Activated T-cell treated with anti-CD3 and anti-CD28 coated beads for 4 hours (primary cell): Measurements from ENCODE around the gene STARD13.

Experiments
- DNase-seq: peaks from one replicate; pipeline ENCODE4 v3.0.0-alpha.2; 2020

STARD13 gene

DNA sequence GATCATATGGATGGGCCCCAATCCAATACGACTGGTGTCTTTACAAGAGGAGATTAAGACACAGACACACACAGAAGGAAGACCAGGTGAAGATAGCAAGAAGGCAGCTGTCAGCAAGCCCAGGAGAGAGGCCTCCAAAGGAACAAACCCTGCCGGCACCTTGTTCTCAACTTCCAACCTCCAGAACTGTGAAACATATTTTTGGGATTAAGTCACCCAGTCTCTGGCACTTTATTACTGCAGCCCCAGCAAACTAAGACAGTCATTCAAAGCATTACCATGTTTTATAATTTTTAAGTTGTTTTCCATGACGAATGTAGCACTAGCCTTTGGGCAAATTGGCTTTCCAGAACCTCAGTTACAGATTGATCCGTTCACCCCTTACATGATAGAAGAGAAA, 11.3 kb downstream of the STARD13 start:
- DNase-seq, result no peak

DNA sequence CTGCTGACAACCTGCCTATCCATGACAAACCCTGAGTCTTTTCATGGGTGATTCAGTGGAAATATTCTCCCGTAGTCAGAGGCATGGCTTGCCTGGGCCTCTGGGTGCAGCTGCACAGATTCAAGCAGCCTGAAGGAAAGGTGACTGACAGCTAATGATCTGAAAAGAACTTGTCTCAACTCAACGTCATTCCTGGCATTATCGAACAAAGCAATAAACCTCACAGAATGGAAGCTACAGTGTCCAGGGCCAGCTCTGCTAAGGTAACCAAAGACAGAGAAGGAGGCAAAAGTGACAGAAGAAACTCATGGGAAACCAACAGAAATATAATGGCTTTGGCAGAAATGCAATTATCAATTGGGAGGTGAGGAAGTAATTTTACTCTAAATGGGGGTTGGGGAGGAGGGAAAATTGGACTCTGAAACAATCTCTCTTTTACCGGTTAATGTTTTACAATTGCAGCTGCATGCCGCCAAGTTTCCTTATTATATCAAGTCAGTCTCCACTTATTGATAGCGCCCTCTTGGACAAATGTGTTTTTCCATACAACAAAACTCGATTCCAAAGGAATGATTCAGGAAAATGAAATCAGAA, 12.9 kb downstream of the STARD13 start:
- no peak for DNase-seq

DNA sequence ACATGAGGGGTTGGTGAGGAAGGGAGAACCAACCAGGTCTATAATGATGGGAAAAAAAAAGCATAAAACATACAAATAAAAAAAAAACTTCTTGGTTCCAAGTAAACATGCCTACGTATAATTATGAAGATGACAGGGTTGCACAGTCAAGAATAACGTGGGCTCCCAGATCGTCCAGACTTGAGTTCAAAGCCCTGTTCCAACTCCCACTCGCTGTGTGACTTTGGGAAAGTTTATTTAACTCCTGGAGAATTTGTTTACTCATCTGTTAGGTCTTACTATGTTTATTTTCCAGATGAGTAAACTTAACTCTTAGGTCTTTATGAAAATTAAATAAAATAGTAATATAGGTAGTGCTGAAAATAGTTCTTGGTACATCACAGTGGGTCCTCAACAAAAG, 13.8 kb downstream of the STARD13 start:
- DNase-seq, result no peak

DNA sequence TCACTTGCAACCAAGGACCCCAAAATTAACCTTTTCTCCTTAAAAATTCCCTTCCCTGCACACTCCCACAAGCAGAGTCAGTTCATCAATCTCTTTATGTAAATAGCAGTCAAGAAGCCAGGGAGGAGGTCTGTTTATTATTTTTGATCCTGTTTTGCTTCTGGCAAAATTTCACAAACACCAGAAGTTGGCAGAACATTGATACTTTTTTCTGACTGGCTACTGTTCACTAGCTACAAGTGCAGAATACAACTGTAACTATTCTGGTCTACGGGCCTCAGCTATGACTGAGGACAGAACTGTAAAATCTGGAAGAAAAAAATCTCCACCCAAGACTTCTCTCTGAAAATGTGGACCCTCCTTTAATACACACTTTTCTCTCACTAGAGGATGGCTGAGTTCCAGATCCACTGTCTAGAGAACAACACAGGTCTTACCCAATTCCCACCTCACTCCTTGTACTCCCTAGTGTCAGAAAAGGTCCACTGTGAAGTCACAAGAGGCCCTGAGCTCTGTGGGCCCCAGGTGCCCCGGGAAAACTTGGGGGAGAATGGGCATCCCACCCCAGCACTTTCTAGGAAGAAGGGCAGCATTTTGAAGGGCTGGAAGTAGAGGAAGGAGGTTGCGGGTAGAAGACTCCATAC, 14.5 kb downstream of the STARD13 start:
- DNase-seq, result no peak

DNA sequence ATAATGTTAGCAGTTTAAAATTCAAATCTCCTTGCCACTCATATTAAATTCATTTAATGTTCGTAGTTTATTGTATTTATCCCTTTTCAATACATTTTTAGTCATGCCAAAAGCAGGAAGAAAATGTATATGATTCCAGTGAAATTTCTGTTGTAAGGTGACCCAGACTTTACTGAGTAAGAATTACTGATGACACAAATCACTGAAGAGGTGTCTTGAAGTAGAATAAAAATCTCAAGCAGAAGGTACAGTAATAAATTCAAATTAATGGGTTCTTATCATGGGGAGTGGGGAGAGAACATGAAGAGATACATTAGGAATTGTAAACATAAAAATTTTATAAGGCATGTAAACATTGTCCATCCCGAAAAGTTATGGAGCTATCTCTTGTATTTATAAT, 19.9 kb downstream of the STARD13 start:
- no peak for DNase-seq

DNA sequence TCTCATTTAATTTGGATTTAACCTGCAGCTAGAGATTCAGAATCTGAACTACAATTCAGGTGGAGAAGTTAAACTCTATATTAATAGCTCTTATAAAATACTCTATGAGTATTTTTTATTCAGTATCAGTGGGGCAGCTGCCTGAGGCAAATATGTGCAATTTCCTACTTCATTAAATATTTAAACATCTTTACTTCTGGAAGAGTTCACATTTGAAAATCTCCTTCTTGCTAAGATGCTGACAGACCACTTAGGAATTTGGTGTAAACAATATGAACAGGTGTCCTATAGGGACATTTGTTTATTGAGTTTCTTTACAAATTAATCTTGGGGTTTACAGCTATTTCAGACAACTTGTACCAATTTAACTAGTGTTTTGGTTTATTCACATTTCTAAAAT, 20.4 kb downstream of the STARD13 start:
- no peak for DNase-seq

DNA sequence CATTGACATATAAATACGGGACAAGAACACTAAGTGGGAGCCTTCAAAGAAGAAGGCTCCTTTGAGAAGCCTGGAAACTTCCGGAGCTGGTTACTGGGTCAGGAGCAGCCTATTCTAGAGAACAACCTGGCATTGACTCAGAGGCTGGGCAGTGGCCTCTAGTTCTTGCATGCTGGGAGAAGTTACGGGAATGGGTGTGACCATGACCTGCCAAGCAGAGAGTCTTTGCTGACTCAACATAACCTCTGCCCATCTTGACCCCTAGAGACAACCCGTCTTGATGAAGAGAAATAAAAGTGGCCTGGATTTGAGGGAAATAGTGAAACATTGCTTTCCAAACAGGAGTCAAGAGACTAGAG, 21.0 kb downstream of the STARD13 start:
- DNase-seq, result no peak

DNA sequence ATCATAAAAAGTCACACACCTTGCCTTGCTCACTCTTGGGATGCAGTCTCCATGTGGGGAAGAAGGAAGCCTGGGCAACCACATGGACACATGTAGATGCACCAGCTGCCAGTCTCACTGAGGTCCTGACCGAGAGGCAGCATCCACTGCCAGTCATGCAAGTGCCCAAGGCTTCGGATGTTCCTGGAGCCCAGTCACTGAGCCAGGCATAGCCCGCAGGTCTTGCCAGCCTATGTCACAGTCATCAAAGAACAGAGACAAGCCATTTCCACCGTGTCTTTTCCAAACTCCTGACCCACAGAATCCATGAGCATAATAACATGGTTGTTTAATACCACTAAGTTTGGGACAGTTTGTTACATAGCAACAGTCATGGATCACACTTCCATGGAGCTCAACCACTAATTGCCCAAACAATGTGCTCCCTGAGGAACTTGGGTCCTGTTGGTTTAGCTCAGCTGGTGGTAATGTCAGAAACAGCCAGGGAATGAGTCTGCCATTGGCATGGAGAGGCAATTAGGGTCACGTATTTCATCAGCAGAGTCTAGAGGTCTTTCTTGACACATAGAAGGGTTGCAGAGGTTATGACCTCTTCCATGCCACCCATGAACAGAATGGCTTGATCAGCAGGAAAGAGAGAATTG, 21.5 kb downstream of the STARD13 start:
- no peak for DNase-seq

DNA sequence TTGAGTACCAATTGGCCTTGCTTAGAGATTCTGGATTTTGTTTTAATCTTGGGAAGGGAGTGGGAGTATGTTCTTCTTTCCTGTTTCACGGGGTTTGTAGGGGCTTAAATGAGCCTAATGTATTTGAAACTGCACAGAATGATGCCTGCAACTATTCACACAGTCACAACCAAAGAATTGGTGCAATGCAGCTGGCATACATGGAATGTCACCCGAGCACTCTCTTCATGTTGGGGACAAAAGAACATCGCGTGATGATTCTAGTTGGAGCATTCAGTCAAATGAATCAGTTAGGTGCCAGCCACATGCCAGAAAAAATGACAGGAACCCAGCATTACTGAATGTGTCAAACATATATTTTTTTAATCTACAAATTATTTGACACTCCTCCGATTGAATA, 22.1 kb downstream of the STARD13 start:
- DNase-seq, result no peak

DNA sequence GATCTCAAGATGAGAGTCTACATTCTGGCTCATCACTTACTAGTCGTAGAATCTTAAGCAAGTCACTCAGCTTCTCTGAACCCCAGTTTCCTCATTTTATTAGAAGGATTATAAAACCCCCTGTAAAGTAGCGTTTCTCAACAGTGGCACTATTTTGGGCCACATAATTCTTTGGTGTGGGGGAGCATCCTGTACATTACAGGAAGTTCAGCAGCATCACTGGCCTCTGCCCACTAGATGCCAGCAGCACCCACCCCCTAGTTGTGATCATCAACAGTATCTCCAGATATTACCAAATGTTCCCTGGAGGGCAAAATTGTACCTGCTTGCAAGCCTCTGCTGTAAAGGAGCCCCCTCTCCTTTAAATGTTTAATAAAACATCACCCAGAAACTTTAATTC, 22.6 kb downstream of the STARD13 start:
- DNase-seq, result no peak

DNA sequence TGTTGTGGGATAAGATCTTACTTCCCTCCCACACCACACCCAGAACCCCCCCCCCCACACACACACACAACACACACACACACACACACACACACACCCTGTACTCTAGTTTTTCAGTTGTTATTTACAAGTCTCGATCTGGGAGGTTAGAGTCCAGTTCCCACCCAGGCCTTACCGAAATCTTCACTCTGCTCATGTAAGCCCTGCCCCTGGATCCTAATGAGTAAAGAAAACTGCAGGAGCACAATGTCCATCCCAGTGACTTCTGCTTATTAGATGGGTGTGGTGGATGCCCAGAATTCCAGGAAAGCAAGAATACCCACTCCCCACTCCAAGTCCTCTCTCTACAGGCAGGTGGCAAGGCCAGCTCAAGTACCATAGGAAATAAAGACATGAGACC, 23.0 kb downstream of the STARD13 start:
- DNase-seq, result no peak

DNA sequence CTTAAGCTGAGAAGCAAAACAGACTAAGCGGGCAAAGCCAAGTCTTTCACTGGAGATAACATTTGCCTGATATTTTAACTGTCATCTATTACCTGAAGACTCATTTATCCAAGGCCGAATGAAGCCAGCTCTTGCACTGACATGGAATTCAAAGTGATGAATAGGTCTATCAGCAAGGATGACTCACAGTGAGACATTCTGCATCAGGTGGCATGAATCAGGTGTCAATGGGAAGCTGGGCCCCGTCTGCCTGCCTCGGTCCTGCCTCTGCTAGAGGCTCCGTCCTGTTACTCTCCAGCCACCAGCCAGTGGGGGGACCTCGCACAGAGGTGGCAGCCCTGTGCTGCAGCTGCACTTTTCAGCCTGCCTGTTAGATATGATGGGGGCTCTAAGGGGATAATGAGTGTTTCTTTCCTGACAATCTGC, 23.5 kb downstream of the STARD13 start:
- DNase-seq, result no peak

DNA sequence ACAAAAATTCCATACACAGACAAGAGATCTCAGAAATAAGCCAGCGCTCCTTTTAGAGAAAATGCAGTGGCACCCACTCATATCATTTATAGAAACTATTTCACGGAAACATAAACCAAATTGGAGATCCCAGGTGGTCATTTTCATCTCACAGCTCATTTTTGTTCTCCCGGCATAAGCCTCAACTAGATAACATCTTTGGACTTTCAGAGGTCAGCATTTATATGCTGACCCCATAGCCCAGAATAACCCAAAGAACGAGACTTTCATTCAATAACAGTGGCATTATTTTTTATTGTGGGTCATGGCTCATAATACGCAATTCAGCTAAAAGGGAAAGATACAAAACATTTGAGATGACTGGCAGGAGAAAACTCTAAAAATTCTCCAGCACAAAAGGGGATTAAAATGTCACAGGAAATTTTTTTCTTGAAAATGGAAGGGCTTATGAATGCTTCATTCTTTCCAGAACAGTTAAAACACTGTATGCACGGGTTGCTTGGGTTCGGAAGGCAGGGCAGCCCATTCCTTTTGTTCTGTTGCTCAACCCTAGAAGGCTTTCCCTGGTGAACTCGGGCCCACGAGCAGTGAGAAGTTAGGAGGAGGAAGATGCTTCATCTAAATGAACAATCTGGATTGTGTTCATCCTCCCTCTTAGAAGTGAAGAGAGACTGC, 24.0 kb downstream of the STARD13 start:
- no peak for DNase-seq

DNA sequence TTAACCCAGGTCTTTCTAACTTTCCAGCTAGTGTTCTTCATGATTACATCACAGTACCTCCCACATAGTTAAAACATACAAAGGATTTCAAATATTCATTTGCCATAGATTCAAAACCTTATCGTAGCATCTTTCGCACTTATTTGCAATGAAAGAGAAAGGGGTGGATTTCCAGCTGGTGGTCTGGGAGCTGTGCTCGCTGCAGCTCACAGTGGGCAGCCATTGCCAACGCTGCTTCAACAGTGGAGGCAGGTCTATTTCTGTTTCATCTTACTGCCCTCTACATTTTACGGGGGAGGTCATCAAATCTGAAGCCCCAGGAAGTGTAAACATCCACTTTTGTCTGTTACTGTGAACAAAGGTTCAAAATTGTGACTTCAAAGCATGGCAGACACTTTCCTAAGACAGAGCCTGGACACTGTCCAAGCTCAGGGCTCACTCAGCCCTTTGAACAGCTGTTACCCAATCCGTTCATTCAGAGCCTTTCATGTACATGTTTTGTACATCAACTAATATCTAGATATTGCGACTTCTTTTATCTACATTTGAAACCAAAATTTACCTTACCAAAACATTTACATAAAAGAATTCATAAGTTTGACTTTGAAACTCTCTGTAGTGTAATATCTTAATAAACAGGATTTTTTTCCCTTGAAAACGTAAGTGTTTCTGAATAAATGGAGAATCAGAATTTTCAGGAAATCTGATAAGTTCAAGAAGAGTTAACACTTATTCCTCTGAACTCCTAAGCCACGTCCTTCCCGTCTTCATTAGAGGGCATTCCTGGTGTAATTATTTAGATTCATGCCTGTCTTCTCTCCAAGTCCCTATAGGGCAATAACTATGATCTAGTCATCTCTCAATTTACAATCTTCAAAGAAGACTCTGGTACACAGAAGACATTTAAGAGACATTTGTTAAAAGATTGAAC, 25.1 kb downstream of the STARD13 start:
- no peak for DNase-seq

DNA sequence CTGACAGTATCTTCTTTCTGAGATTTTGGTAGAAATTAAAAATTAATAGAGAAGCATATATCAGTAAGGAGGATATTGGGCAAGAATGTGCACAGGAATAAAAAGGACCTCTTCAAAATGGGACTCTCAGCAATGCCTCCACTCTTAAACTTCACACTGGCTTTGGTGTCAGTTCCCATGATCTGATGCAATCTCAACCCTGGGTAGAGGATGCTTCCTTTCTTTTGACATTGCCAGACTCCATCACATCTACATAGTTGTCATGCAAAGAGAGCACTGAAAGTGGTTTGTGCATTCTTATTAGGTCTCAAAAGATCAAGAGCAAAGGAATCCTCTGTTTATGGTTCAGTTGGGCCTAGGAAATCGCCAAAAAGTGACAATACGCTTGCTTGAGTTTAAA, 26.3 kb downstream of the STARD13 start:
- DNase-seq, result no peak

DNA sequence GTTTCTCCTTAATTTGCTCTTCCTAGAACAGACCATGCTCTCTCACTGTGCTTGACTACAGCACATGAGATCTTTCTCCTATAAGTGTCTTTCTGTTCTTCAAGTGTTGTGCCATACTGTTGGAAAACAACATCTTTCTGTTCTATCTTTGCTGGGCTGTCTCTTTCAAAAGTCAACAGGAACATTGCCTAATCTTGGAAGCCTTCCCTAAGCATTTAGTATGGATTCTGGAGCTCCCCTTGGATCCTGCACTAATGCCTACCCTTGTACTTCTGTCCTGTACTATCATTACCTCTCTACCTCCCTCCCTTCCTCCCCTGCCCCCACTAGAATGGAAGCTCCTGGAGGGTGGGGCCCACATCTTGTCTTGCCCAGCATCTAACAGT, 26.8 kb downstream of the STARD13 start:
- no peak for DNase-seq

DNA sequence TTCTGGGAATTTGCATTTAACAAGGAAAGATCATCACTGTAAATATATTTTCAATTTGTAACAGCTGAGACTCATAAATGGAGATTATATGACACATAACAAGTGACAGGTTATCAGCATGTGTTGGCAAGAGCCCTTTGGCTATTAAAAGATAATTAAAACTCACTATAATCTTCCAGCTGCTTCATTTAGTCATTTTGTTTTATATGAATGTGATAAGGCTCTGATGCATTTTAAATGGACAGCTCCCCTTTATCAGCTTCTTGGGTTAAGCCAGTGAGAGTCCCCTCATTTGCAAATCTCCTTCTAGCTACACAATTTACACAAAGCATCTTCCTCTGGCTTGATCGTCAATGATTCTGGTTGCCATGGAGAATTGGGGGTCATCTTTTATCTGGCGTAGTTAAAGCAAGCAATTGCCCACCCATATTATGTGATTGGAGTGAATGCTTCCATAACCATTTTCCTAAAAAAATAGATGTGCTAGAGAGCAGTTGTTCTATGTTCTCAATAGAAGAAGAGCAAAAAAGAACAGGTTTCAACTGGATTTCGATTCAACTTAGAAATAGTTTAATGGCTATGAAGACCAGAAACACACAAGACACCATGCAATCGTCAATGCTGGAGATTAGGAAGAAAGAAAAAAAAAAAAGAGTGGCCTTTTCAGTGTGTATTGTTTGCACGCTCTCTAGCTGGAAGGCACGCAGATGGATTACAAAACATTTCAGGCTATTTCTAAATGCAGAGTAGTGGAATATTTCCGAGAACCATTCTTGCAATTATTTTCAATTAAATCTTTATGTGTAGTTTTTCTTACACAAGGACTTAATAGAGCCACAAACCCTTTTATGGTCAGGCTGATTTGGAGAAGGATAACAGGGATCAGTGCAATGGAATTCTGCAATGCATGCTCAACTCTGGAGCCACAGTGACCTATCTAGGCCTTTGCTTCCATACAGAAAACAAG, 27.4 kb downstream of the STARD13 start:
- DNase-seq, result no peak

DNA sequence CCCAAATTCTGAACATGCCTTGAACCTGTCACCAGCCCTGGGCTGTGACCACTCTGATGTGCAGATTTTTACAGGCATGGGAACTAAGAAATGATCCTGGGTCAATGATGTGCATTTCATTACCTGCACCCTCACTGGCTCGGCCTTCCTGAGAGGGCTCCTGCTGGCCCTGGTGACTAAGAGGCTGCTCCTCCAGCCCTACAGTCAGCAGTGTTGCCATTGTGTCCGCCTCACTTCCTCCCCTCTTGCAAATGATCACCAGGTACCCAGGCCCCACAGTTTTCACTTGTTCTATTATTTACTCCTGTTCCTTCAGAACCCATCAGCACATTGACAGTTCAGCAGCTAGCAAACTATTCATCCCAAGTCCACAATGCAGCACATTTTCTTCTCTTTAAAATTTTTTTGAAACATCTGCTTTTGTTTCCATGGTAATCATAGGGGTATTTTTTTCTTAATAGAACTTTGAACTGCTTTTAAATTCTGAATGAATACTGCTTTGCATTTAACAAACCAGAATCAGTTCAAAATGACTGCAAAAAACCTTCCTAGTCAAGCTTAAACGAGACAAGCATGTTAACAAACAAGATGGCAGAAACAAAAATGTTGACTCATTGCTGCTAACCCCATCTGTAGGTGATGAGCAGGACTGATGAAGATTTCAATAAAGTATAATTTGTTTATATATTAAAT, 29.3 kb downstream of the STARD13 start:
- DNase-seq, result no peak

DNA sequence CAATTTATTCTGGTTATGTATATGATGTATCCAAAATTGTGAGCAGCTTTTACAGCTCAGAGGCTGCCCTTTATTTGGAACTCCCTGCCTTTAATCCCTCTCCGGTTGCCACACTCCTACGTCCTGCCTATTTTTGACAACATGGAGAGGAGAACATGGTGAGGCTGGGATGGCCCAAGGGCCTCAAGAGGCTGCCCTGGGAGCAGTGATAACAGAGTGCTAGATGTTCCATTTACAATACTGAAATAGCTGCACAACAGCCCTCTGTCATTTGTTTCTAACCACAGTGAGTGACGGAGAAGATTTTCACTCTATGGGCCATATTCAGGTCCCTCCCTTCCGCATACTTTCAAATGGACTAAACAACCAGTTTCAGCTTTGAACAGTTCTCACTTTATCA, 33.4 kb downstream of the STARD13 start:
- no peak for DNase-seq

DNA sequence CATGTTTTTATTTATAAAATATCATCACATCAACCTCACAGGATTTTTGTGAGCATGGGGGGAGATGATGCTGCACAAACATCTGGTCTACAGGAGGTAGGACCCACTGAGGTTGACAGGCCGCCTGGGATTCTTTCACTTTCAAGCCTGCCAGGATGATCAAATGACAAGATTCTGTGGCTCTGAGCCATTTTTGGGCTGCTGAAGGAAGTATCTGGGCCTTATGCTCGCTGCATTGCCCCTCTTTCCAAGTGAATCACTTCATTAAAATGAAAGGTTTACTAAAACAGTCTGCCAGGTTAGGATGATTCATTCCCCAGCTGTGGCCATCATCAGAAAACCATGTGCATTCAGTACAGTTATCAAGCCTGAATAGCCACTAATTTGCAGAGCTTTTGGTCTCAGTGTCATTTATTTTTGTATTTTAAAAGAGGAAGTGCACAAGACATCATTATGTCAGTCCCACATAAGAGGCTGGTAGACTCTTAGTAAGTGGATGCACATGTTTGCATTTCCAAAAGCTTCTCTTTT, 34.4 kb downstream of the STARD13 start:
- no peak for DNase-seq

DNA sequence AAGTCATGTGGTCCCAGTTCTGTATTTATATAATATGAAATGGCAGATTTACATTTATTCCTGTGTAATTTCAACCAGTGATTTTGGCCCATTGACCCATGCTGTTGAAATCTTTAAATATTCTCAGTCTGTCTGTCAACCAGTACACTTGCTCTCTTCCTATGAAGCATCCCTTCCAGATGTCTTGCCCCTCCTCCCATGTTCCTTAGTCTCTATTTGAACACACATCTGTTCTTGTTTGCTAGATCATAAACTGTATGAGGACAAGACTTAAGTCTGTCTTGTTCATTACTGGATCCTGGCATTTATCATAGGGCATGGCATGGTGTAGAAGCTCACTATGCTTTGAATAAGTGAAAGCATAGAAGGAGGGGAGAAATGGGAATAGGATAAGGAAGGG, 34.9 kb downstream of the STARD13 start:
- DNase-seq, result no peak
